Colonic mucosa (tissue), 4 donors: ENCODE results near the gene NVL. TPM values are rescaled to one million over a fixed set of nuclear protein-coding genes. Genes with fewer than 3 reads are reported as not detected.

Experiments used
- DNase-seq: peaks from one replicate; pipeline ENCODE4 v3.0.0-alpha.2; 2020
- H3K27ac ChIP-seq: fragments of 200-600 bp; one replicate; pipeline ENCODE4 v1.8.0; 2021
- H3K27me3 ChIP-seq: fragments of 200-600 bp; one replicate; pipeline ENCODE4 v1.8.0; 2021
- H3K36me3 ChIP-seq: fragments of 200-600 bp; one replicate; pipeline ENCODE4 v1.8.0; 2021
- H3K4me1 ChIP-seq: fragments of 200-600 bp; one replicate; pipeline ENCODE4 v1.8.0; 2021; ENCODE audit warnings: mild to moderate bottlenecking
- H3K4me3 ChIP-seq: fragments of 200-600 bp; one replicate; pipeline ENCODE4 v1.8.0; 2021
- H3K9ac ChIP-seq, 2 donors: one replicate each; pipeline ENCODE4 v1.7.0; 2013; ENCODE audit warnings: control low read depth in 2 of 2, low read depth in 2 of 2, low read length in 2 of 2
- H3K9me3 ChIP-seq: fragments of 200-600 bp; one replicate; pipeline ENCODE4 v1.8.0; 2021
- intact Hi-C: fragments of 100-400 bp; cut with DNase I; formaldehyde crosslinking; loops from one replicate; pipeline ENCODE4 v1.14.1; 2022
- total RNA-seq, 2 donors: library from RNA; stranded (reverse); fragmentation: NEBNext Ultra II Directional in 1 of 2; extraction: Animal tissue kit (Norgen Biotek cat#: 25700) in 1 of 2; gene quantifications; one replicate each; pipeline ENCODE4 v1.2.1, GENCODE V29; 2021
- TF ChIP-seq, protein P1 (sequence below): fragments of 200-600 bp; IDR thresholded peaks from one replicate; pipeline ENCODE4 v1.8.0; 2022; ENCODE audit warnings: antibody characterized with exemption, mild to moderate bottlenecking
- donor health status: healthy.
- donor health status: DM: no; HTN: no; CAD: no.
- donor health status: DM: no; HTN: no; CAD: no.

Gene NVL
- total RNA-seq, 2 donors from 2014 or later = 39.4 to 51.5 TPM

DNA sequence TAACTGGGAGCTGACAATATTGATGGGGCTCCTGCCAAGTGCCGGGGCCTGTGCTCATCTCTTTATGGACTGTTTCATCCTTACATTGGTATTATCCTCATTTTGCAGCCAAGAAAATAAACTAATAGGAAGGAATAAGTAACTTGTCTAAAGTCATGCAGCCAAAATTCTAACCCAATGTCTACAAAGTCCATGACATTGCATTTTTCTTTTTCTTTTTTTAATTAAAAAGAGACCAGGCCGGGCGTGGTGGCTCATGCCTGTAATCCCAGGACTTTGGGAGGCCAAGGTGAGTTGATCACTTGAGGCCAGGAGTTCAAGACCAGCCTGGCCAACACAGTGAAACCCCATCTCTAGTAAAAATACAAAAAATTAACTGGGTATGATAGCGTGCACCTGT is 128.1 kb downstream of the NVL start:
- H3K27me3 ChIP-seq = no peaks in the 10 kb centered on the region
- no peak for DNase-seq
- no peaks in the 10 kb centered on the region for H3K36me3 ChIP-seq
- H3K4me3 ChIP-seq = no peak overlapping the region
- no peaks in the 10 kb centered on the region for H3K9me3 ChIP-seq
- H3K9ac ChIP-seq = no peak overlapping the region
- TF ChIP-seq, protein P1, sequence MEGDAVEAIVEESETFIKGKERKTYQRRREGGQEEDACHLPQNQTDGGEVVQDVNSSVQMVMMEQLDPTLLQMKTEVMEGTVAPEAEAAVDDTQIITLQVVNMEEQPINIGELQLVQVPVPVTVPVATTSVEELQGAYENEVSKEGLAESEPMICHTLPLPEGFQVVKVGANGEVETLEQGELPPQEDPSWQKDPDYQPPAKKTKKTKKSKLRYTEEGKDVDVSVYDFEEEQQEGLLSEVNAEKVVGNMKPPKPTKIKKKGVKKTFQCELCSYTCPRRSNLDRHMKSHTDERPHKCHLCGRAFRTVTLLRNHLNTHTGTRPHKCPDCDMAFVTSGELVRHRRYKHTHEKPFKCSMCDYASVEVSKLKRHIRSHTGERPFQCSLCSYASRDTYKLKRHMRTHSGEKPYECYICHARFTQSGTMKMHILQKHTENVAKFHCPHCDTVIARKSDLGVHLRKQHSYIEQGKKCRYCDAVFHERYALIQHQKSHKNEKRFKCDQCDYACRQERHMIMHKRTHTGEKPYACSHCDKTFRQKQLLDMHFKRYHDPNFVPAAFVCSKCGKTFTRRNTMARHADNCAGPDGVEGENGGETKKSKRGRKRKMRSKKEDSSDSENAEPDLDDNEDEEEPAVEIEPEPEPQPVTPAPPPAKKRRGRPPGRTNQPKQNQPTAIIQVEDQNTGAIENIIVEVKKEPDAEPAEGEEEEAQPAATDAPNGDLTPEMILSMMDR = no peak
- no peak overlapping the region for H3K27ac ChIP-seq
- no peaks in the 10 kb centered on the region for H3K4me1 ChIP-seq
- intact Hi-C loops = no loop called here

DNA sequence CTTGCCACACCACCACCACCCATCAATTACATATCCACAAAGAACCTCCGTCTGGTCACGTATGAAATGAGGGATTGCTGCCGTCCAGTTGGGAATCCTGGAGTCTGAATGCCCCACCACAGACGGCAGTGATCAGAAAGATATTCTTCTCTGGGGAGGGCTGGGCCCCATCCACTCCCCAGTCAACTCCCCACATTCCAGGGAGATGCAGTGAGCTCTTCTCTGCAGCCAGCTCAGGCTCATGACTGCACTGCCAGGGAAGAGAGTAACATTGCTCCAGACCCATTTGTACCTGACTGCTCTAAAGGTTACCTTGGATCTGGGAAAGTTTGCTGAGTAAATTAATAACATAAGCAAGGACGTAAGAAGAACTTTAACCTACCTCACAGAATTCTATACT is 128.6 kb downstream of the NVL start:
- DNase-seq = no peak
- no peak overlapping the region for H3K9ac ChIP-seq
- no peaks in the 10 kb centered on the region for H3K27me3 ChIP-seq
- H3K4me3 ChIP-seq = no peak overlapping the region
- H3K27ac ChIP-seq = no peak overlapping the region
- no peaks in the 10 kb centered on the region for H3K9me3 ChIP-seq
- no peaks in the 10 kb centered on the region for H3K36me3 ChIP-seq
- TF ChIP-seq, protein P1 = no peak
- H3K4me1 ChIP-seq = no peaks in the 10 kb centered on the region
- intact Hi-C loops = no loop called here

DNA sequence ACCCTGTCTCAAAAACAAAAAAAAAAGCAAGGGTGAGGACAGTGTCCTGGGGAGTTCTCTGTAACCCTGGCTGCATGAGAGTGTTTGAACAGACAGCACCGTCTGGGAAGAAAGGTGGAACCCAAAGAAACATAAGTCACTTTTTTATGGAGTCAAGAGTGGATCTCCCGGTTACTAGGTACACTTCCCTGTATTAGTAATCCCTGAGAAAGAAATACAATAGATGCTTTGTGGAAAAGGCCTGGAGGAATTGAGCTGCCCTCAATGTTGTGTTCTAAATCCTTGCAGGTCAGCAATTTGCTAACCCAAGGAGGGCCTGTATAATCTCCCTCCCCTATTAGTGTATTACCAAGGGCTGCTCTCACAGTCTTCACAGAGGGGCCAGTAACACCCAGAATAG is 130.3 kb downstream of the NVL start:
- Histone ChIP-seq H3K27me3 (no peaks in the 10 kb centered on the region), H3K9me3 (no peaks in the 10 kb centered on the region), H3K4me3 (no peak overlapping the region), H3K9ac (no peak overlapping the region), H3K4me1 (no peaks in the 10 kb centered on the region), H3K36me3 (no peaks in the 10 kb centered on the region), H3K27ac (no peak overlapping the region)
- no peak for DNase-seq
- TF ChIP-seq, protein P1 = no peak
- intact Hi-C loops = no loop called here

DNA sequence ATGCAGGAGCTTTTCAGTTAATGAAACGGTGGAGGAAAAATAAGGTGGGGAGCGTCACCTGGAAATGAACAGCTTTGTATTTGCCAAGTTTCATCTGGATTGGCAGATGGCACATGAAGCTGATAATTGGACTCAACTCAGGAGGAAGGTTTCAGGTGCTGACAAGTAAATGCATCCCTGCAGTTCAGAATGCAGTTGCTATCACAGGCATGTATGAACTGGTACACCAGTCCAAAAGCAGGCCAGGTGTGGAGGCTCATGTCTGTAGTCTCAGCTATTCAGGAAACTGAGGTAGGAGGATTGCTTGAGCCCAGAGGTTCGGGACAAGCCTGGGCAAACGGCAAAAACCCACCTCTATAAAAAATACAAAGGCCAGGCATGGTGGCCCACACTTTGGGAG is 131.4 kb downstream of the NVL start:
- Histone ChIP-seq H3K27ac (no peak overlapping the region), H3K36me3 (no peaks in the 10 kb centered on the region), H3K4me1 (no peaks in the 10 kb centered on the region), H3K4me3 (no peak overlapping the region), H3K9ac (no peak overlapping the region), H3K27me3 (no peaks in the 10 kb centered on the region), H3K9me3 (no peaks in the 10 kb centered on the region)
- intact Hi-C loops = no loop called here
- no peak for DNase-seq
- TF ChIP-seq, protein P1 = no peak

DNA sequence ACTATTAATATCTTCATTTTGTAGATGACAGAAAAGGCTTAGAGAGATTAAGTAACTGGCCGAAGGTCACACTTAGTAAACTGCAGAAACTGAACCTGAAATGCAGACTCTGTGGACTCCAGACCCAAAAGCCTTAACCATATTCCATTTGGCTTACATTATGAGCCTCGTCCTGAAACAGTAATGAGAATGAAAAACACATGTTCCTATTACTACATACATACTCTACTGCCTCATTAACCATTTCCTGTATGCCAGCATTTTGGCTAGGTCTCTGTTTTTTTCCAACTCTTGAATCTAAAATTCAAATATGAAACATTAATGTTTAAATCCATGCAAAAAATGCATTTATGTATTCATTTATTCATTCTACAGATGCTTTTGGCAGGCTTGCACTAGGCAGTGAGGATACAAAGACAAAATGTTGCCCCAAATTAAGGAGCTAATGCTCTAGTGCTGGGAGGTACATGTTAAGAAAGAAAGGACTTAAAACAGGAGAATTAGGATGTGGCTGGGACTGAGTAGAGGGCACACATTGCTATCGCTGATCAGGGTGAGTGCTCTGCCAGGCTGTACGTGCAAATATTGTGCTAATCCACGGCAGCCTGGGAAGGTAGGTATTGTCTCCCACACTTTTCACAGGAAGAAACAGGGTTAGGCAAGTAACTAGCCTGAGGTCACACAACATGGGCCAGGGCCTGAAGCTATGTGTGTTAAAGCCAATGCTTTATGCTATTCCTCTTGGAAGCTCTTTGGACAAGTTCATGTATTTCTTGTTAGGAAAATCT is 133.0 kb downstream of the NVL start:
- Histone ChIP-seq H3K4me1 (no peaks in the 10 kb centered on the region), H3K36me3 (no peaks in the 10 kb centered on the region), H3K27ac (no peak overlapping the region), H3K9ac (no peak overlapping the region), H3K27me3 (no peaks in the 10 kb centered on the region), H3K4me3 (no peak overlapping the region), H3K9me3 (no peaks in the 10 kb centered on the region)
- TF ChIP-seq, protein P1 = no peak
- DNase-seq = no peak
- intact Hi-C loops = no loop called here
